AG09319 (cell line): ENCODE measurements around the gene KCNK17.

Experiments used
- DNase-seq: peaks from one replicate; pipeline ENCODE4 v3.0.0-alpha.2; 2010; ENCODE audit warnings: low read depth; ENCODE audit errors: extremely low read depth
- CTCF ChIP-seq: IDR thresholded peaks from 2 replicates; pipeline ENCODE4 v1.5.1; 2011; ENCODE audit warnings: low read depth, mild to moderate bottlenecking, inconsistent platforms, low read length, moderate library complexity

The KCNK17 gene

GRCh38 chr6:39266782-39267355 lies 47.4 kb downstream of the KCNK17 start:
- no peak for DNase-seq
- no peak for TF ChIP-seq CTCF

- no peak for TF ChIP-seq CTCF
- DNase-seq, result no peak
Measured at GRCh38 chr6:39266375-39266774, 47.8 kb downstream of the KCNK17 start.

DNA sequence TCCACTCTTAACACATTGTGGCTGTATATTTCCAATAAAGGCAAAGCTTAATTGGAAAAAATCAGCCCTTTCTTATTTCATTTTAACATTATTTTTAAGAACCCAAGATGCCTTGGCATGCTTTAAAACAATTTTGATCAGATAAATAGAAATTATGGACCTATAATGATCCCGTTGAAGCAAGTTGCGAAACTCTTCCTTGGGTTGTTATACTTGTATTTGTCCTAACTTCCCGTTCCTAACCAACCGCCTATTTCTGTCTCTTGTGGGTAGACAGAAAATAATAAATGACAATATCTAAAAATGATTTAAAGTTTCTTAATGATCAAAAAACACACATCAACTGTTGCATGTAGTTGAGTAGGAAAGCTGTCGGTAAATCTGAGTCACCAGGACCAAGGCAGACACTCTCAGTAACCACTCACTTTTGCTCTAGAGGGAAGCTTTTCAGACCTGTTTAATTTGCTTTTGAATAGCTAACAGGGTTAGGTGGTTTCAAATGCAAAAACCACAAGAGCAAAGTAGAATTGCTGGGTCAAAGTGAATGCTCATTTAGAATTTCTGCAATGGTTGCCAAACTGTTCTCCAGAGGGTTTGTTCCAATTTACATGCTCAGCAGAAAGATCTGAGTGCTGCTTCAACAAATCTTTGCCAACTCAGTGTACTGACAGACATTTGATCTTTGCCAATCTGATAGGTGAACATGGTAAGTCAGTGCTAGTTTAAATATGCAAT lies 50.7 kb downstream of the KCNK17 start:
- DNase-seq, result no peak
- no peak for TF ChIP-seq CTCF

GRCh38 chr6:39261751-39262150 lies 52.5 kb downstream of the KCNK17 start:
- DNase-seq, result no peak
- TF ChIP-seq CTCF, result no peak

DNA sequence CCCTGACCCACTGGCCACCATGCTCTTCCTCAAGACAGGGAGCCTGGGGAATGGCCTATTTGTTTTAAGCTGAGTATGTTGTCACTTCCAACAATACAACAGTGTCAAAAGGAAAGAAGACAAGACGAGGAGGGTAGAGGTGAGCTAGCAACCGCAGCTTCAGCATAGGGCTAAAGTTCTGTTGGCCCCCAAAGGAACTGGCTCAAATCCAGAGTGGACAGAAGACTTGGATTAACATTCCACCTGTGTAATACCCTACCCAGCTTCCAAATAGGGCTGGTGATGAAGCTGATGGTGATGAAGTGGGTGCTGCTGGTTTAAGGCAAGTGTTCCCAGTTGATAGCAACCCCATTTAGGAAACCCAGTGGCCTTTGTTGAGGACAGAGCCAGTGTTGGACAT lies 53.3 kb downstream of the KCNK17 start:
- TF ChIP-seq CTCF, result no peak

DNA sequence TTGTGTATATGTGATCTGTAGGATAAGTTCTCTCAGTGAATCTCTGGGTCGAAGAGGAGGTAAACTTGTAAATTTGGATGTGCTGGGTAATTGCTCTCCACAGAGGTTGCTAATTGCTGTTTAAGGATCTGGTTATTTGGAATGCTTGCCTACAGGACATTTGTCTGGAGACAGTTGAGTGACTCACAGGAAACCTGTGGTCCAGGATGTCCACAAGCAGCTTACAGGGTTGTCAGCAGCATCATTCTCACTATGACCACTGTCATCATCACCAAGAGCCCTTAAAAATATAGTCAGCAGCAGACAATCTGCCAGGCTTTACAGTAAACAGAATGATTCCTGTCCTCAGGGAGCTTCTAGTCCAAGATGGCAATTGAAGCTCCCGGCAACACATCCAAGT lies 53.8 kb downstream of the KCNK17 start:
- DNase-seq, result no peak
- no peak for TF ChIP-seq CTCF

More for the DNA sequence above, 53.3 kb downstream of the KCNK17 start:
- DNase-seq, result no peak

DNA sequence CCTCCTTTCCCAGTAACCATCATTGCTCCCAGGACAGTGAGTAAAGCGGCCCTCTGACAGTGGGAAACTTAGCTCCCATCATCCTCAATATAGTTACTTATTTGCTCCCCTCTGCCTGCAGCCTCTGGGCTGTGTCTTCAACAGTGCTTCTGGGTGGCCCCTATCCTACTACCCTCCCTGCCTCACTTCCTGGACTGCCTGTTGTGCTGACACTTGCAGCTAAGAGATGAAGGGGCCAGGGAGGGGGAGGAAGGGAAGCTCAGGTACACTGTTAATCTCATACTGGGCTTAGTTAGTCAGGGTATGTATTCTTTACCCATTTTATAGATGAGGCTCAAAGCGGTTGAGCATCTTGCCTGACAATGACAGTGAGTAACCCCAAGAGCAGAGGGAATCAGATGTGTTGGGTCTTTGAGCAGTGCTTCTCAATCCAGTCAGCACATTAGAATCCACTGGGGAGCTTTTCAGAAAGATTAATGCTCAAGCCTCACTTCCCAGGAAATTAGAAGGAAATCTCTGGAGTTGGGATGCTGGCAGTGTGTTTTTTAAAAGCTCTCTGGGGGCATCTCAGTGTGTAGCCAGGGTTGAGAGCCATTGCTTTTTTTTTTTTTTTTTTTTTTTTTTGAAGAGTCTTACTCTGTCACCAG lies 57.8 kb downstream of the KCNK17 start:
- TF ChIP-seq CTCF, result no peak
- no peak for DNase-seq
